ENCODE measurements around the gene ASCC1.

GRCh38 chr10:72170733-72171132 is 45.3 kb downstream of the ASCC1 start:
- TF ChIP-seq CTCF (IDR thresholded peaks at IDR 0.05; ENCODE audit: poor library complexity): no peak
- no peak for TF ChIP-seq EZH2 (IDR thresholded peaks at IDR 0.05; ENCODE audit: borderline replicate concordance)
- TF ChIP-seq EZH2phosphoT487 (IDR thresholded peaks at IDR 0.05; ENCODE audit: low read depth, severe bottlenecking, unreplicated experiment): no peak
